Epithelial cell of proximal tubule (primary cell): ENCODE data around the gene MYO15A. TPM values are rescaled to one million over a fixed set of nuclear protein-coding genes. Genes with fewer than 3 reads are reported as not detected.
"Not testable (repeated sequence)": the region's sequence is repeated elsewhere in the genome, so short reads cannot be mapped to it uniquely, and the experiment has no call there.

Experiments used
- DNase-seq: peaks from one replicate; pipeline ENCODE4 v3.0.0-alpha.2; 2011; ENCODE audit warnings: low read depth
- H3K4me3 ChIP-seq: 2 replicates; pipeline ENCODE4 v1.5.1; 2011; ENCODE audit warnings: low read depth, mild to moderate bottlenecking, low read length
- CTCF ChIP-seq: conservative IDR thresholded peaks from 2 replicates; pipeline ENCODE4 v1.5.1; 2012; ENCODE audit warnings: low read depth, mild to moderate bottlenecking, low read length
- total RNA-seq: library from RNA; depleted of rRNA; stranded (reverse); fragments of >200 nt; gene quantifications from 2 replicates; pipeline ENCODE4 v1.2.3, GENCODE V29; 2015

The MYO15A gene
- total RNA-seq, 1 donor from 2014 or later = 0.17 TPM

GRCh38 chr17:18205861-18206260 lies 97.3 kb downstream of the MYO15A start:
- H3K4me3 ChIP-seq = no peak overlapping the region
- TF ChIP-seq CTCF = no peak

GRCh38 chr17:18206962-18207361 lies 98.4 kb downstream of the MYO15A start:
- TF ChIP-seq CTCF = no peak
- H3K4me3 ChIP-seq = no peak overlapping the region
- DNase-seq = no peak

More at GRCh38 chr17:18205861-18206260, 97.3 kb downstream of the MYO15A start:
- no peak for DNase-seq

- H3K4me3 ChIP-seq = no peak overlapping the region
- no peak for TF ChIP-seq CTCF
- no peak for DNase-seq
These were observed 99.5 kb downstream of the MYO15A start for GRCh38 chr17:18208092-18208491.

- DNase-seq = no peak
- H3K4me3 ChIP-seq = no peak overlapping the region
- TF ChIP-seq CTCF = no peak
These were observed 105.2 kb downstream of the MYO15A start for GRCh38 chr17:18213666-18214270.

GRCh38 chr17:18216906-18217305 lies 108.3 kb downstream of the MYO15A start:
- DNase-seq, H3K4me3 ChIP-seq: not testable (repeated sequence)

GRCh38 chr17:18217412-18218015 lies 109.0 kb downstream of the MYO15A start:
- TF ChIP-seq CTCF = peak; percentile 96
- no peak for DNase-seq
- H3K4me3 ChIP-seq = no peak overlapping the region

GRCh38 chr17:18218756-18219415 lies 110.3 kb downstream of the MYO15A start:
- no peak for DNase-seq
- H3K4me3 ChIP-seq = no peak overlapping the region
- no peak for TF ChIP-seq CTCF
